Panc1 (cell line): Measurements from ENCODE around the gene UBE2J2.

Experiments used
- TF ChIP-seq, protein P1 (sequence below): fragments of 450-650 bp; IDR thresholded peaks from 2 replicates; pipeline ENCODE4 v1.5.1; 2017; ENCODE audit warnings: mild to moderate bottlenecking
- TF ChIP-seq, protein P2 (sequence below), 2 experiments: IDR thresholded peaks; 2 replicates each; pipeline ENCODE4 v1.6.1; 2011 to 2012; ENCODE audit warnings: low read depth in 2 of 2, control low read depth in 1 of 2, low read length in 1 of 2, mild to moderate bottlenecking in 1 of 2, moderate library complexity in 1 of 2; ENCODE audit not compliant: insufficient read depth in 1 of 2

DNA sequence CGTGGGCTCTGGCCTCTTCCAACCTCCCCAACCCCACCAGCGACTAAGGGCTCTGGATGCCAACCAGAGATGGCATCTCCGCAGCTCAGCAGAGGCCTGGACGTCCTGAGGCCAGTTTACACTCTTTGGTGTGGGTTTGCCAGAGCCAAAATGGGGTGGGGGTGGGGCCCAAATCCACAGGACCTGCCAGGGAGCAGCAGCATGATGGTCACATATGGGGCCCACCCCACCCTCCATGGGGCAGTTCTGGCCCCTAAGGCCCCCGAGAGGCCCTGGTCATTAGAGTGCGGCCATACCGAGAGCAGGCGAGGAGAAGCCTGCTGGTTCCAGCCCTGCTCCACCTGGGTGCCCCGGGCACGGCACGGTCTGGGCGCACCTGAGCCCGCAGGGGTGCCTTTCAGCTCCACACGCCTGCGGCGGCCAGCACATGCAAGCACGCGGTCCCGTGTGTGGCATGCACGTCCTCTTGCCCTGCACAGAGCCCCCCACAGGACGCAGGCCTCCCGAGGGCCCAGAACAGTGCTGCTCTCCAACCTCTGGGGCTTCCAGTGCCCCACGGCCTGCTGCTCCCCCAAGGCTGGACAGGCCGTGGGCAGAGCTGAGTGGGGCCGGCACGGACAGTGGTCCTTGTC is 31.9 kb downstream of the UBE2J2 start:
- TF ChIP-seq, protein P1, sequence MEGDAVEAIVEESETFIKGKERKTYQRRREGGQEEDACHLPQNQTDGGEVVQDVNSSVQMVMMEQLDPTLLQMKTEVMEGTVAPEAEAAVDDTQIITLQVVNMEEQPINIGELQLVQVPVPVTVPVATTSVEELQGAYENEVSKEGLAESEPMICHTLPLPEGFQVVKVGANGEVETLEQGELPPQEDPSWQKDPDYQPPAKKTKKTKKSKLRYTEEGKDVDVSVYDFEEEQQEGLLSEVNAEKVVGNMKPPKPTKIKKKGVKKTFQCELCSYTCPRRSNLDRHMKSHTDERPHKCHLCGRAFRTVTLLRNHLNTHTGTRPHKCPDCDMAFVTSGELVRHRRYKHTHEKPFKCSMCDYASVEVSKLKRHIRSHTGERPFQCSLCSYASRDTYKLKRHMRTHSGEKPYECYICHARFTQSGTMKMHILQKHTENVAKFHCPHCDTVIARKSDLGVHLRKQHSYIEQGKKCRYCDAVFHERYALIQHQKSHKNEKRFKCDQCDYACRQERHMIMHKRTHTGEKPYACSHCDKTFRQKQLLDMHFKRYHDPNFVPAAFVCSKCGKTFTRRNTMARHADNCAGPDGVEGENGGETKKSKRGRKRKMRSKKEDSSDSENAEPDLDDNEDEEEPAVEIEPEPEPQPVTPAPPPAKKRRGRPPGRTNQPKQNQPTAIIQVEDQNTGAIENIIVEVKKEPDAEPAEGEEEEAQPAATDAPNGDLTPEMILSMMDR: no peak
- TF ChIP-seq, protein P2, sequence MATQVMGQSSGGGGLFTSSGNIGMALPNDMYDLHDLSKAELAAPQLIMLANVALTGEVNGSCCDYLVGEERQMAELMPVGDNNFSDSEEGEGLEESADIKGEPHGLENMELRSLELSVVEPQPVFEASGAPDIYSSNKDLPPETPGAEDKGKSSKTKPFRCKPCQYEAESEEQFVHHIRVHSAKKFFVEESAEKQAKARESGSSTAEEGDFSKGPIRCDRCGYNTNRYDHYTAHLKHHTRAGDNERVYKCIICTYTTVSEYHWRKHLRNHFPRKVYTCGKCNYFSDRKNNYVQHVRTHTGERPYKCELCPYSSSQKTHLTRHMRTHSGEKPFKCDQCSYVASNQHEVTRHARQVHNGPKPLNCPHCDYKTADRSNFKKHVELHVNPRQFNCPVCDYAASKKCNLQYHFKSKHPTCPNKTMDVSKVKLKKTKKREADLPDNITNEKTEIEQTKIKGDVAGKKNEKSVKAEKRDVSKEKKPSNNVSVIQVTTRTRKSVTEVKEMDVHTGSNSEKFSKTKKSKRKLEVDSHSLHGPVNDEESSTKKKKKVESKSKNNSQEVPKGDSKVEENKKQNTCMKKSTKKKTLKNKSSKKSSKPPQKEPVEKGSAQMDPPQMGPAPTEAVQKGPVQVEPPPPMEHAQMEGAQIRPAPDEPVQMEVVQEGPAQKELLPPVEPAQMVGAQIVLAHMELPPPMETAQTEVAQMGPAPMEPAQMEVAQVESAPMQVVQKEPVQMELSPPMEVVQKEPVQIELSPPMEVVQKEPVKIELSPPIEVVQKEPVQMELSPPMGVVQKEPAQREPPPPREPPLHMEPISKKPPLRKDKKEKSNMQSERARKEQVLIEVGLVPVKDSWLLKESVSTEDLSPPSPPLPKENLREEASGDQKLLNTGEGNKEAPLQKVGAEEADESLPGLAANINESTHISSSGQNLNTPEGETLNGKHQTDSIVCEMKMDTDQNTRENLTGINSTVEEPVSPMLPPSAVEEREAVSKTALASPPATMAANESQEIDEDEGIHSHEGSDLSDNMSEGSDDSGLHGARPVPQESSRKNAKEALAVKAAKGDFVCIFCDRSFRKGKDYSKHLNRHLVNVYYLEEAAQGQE (IDR thresholded peaks at IDR 0.05; ENCODE audit: insufficient read depth in 1 of 2, low read depth in 2 of 2, low read length in 1 of 2): no peak
